Neuronal stem cell (in vitro differentiated cells): ENCODE measurements around the gene CYP11A1.

ENCODE experiments used
- DNase-seq: peaks from one replicate; pipeline ENCODE4 v3.0.0-alpha.2; 2013; ENCODE audit warnings: low spot score
- H2AFZ ChIP-seq: one replicate; pipeline ENCODE4 v1.6.1; 2013; ENCODE audit warnings: mild to moderate bottlenecking, low read length, inconsistent platforms
- H2AK5ac ChIP-seq: 2 replicates; pipeline ENCODE4 v1.6.1; 2013; ENCODE audit warnings: low read depth, mild to moderate bottlenecking, inconsistent platforms, low read length, moderate library complexity, mixed read lengths
- H2BK120ac ChIP-seq: 2 replicates; pipeline ENCODE4 v1.6.1; 2013; ENCODE audit warnings: low read depth, mild to moderate bottlenecking, inconsistent platforms, low read length, moderate library complexity, mixed read lengths
- H2BK12ac ChIP-seq: one replicate; pipeline ENCODE4 v1.6.1; 2013; ENCODE audit warnings: low read length, inconsistent platforms
- H2BK15ac ChIP-seq: 2 replicates; pipeline ENCODE4 v1.6.1; 2013; ENCODE audit warnings: mild to moderate bottlenecking, low read length, inconsistent platforms, mixed read lengths
- H2BK5ac ChIP-seq: one replicate; pipeline ENCODE4 v1.6.1; 2013; ENCODE audit warnings: inconsistent platforms, mild to moderate bottlenecking, low read length, moderate library complexity
- H3K14ac ChIP-seq: one replicate; pipeline ENCODE4 v1.6.1; 2013; ENCODE audit warnings: low read length, inconsistent platforms
- H3K18ac ChIP-seq: 2 replicates; pipeline ENCODE4 v1.6.1; 2013; ENCODE audit warnings: low read length, inconsistent platforms
- H3K23ac ChIP-seq: 2 replicates; pipeline ENCODE4 v1.6.1; 2013; ENCODE audit warnings: low read depth, mild to moderate bottlenecking, mixed read lengths, low read length, inconsistent platforms; ENCODE audit not compliant: poor library complexity
- H3K27ac ChIP-seq: replicated peaks from 3 replicates; pipeline ENCODE4 v1.5.1; 2013; ENCODE audit warnings: low read length, inconsistent platforms
- H3K27me3 ChIP-seq, 3 experiments: 2 replicates each; pipeline ENCODE4 v1.6.1; 2013; ENCODE audit warnings: low read length in 3 of 3, mild to moderate bottlenecking in 2 of 3, inconsistent platforms in 1 of 3, low read depth in 1 of 3, mixed read lengths in 1 of 3, moderate library complexity in 1 of 3; ENCODE audit not compliant: control insufficient read depth in 3 of 3, insufficient read depth in 3 of 3
- H3K36me3 ChIP-seq, 2 donors: replicated peaks in 1 of 2; 2 replicates each; pipeline ENCODE4 v1.6.1; 2013; ENCODE audit warnings: low read length in 2 of 2; ENCODE audit not compliant: control insufficient read depth in 2 of 2, insufficient read depth in 2 of 2
- H3K4ac ChIP-seq: 2 replicates; pipeline ENCODE4 v1.6.1; 2013; ENCODE audit warnings: inconsistent platforms, mild to moderate bottlenecking, low read length, moderate library complexity
- H3K4me1 ChIP-seq, 2 donors: 1 replicate in 1 of 2; 2 replicates in 1 of 2; pipeline ENCODE4 v1.6.1; 2013; ENCODE audit warnings: low read length in 2 of 2, low read depth in 1 of 2; ENCODE audit not compliant: control insufficient read depth in 2 of 2, insufficient read depth in 1 of 2
- H3K4me2 ChIP-seq: one replicate; pipeline ENCODE4 v1.6.1; 2013; ENCODE audit warnings: mild to moderate bottlenecking, low read length, inconsistent platforms; ENCODE audit not compliant: insufficient read depth, poor library complexity, severe bottlenecking
- H3K4me3 ChIP-seq, 2 donors: 2 replicates each; pipeline ENCODE4 v1.5.1; 2013; ENCODE audit warnings: low read length in 2 of 2, mild to moderate bottlenecking in 2 of 2, inconsistent platforms in 1 of 2, moderate library complexity in 1 of 2
- H3K79me1 ChIP-seq: one replicate; pipeline ENCODE4 v1.6.1; 2013; ENCODE audit warnings: low read depth, mild to moderate bottlenecking, inconsistent platforms, low read length, moderate library complexity
- H3K9ac ChIP-seq: one replicate; pipeline ENCODE4 v1.6.1; 2013; ENCODE audit warnings: mild to moderate bottlenecking, low read depth, low read length, inconsistent platforms; ENCODE audit not compliant: poor library complexity
- H3K9me3 ChIP-seq, 2 donors: replicated peaks in 1 of 2; 2 replicates each; pipeline versions ENCODE3 to v1.6.1; 2013; ENCODE audit warnings: low read length in 2 of 2, mild to moderate bottlenecking in 2 of 2, inconsistent platforms in 1 of 2, low read depth in 1 of 2, mixed read lengths in 1 of 2, moderate library complexity in 1 of 2; ENCODE audit not compliant: control insufficient read depth in 2 of 2, insufficient read depth in 1 of 2
- H4K8ac ChIP-seq: one replicate; pipeline ENCODE4 v1.6.1; 2013; ENCODE audit warnings: low read depth, mild to moderate bottlenecking, inconsistent platforms, low read length, moderate library complexity
- H4K91ac ChIP-seq: one replicate; pipeline ENCODE4 v1.6.1; 2013; ENCODE audit warnings: low read length, low read depth, mild to moderate bottlenecking, inconsistent platforms; ENCODE audit not compliant: poor library complexity
- WGBS, 2 donors: extraction: QIAGEN DNeasy Blood & Tissue Kit; methylation state at CpG; one replicate each; pipeline ENCODE4 v1.1.7; 2013; ENCODE audit warnings: missing lambda C conversion rate in 2 of 2, mixed read lengths in 1 of 2; ENCODE audit not compliant: insufficient read length in 2 of 2, insufficient replicate concordance in 1 of 2; ENCODE audit errors: extremely low coverage in 2 of 2; 5-methylcytosine and 5-hydroxymethylcytosine counted together

CYP11A1 gene

GRCh38 chr15:74347757-74348250 is 19.6 kb downstream of the CYP11A1 start:
- H2AK5ac ChIP-seq = peak overlapping the region; percentile 15
- no peak overlapping the region for H3K18ac ChIP-seq
- WGBS, 2 donors = no CpG with 5 or more reads among the region's 13 CpGs
- no peak overlapping the region for H4K91ac ChIP-seq
- no peaks in the 10 kb centered on the region for H3K36me3 ChIP-seq
- peaks cover 0 to 5% (median 0%) of the 10 kb centered on the region in 3 experiments for H3K27me3 ChIP-seq
- no peak overlapping the region for H3K4me3 ChIP-seq
- no peak overlapping the region for H2BK15ac ChIP-seq
- no peak overlapping the region for H3K4ac ChIP-seq
- no peak for DNase-seq
- no peak overlapping the region for H3K14ac ChIP-seq
- H4K8ac ChIP-seq = no peak overlapping the region
- H3K9me3 ChIP-seq = peaks cover 0 to 4% of the 10 kb centered on the region in 2 donors
- no peak overlapping the region for H3K23ac ChIP-seq
- no peak overlapping the region for H2BK12ac ChIP-seq
- no peak overlapping the region for H3K4me2 ChIP-seq
- no peaks in the 10 kb centered on the region for H3K79me1 ChIP-seq
- H2BK120ac ChIP-seq = no peak overlapping the region
- no peak overlapping the region for H3K27ac ChIP-seq
- H2AFZ ChIP-seq = no peak overlapping the region
- H3K4me1 ChIP-seq = peaks cover 2 to 6% of the 10 kb centered on the region in 2 donors
- H3K9ac ChIP-seq = no peak overlapping the region
- H2BK5ac ChIP-seq = no peak overlapping the region

- peaks cover 0 to 5% (median 0%) of the 10 kb centered on the region in 3 experiments for H3K27me3 ChIP-seq
- H3K9me3 ChIP-seq = peaks cover 0 to 4% of the 10 kb centered on the region in 2 donors
- no CpG with 5 or more reads among the region's 10 CpGs for WGBS, 2 donors
- no peak overlapping the region for H2BK15ac ChIP-seq
- peak overlapping the region; percentile 33 for H2BK12ac ChIP-seq
- H3K4ac ChIP-seq = no peak overlapping the region
- peak overlapping the region; percentile 51 for H3K27ac ChIP-seq
- H3K18ac ChIP-seq = peak overlapping the region; percentile 46
- no peak overlapping the region for H4K8ac ChIP-seq
- no peak overlapping the region for H3K9ac ChIP-seq
- no peaks in the 10 kb centered on the region for H3K36me3 ChIP-seq
- DNase-seq = no peak
- no peak overlapping the region for H3K14ac ChIP-seq
- peak overlapping the region; percentile 66 for H2AFZ ChIP-seq
- H3K4me2 ChIP-seq = no peak overlapping the region
- H2BK120ac ChIP-seq = no peak overlapping the region
- H3K79me1 ChIP-seq = no peaks in the 10 kb centered on the region
- peak overlapping the region; percentile 51 for H2AK5ac ChIP-seq
- H3K23ac ChIP-seq = no peak overlapping the region
- no peak overlapping the region for H3K4me3 ChIP-seq
- no peak overlapping the region for H4K91ac ChIP-seq
- H3K4me1 ChIP-seq = peaks cover 2 to 6% of the 10 kb centered on the region in 2 donors
- H2BK5ac ChIP-seq = no peak overlapping the region
Measured at GRCh38 chr15:74345051-74345450, 22.4 kb downstream of the CYP11A1 start.

DNA sequence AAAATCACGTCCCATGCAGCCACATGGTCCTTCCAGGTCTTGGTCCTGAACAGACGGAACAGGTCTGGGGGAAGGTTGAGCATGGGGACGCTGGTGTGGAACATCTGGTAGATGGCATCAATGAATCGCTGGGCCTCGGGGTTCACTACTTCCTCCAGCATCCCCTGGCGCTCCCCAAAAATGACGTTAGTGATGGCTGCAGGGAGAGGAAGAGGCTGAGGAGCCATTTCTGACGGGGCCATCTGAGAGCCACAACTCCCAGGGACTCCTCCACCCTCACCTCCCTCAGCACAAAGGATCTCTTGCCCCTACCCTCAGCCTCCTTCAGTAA is 23.7 kb downstream of the CYP11A1 start:
- Histone ChIP-seq H3K4me2 (no peak overlapping the region), H2BK5ac (no peak overlapping the region), H3K4ac (no peak overlapping the region), H2BK12ac (no peak overlapping the region), H2AFZ (no peak overlapping the region), H4K8ac (no peak overlapping the region), H3K23ac (no peak overlapping the region), H2AK5ac (no peak overlapping the region), H3K27me3 (peaks cover 0 to 3% (median 0%) of the 10 kb centered on the region in 3 experiments), H3K79me1 (no peaks in the 10 kb centered on the region), H3K27ac (no peak overlapping the region), H2BK15ac (no peak overlapping the region), H3K36me3 (no peaks in the 10 kb centered on the region), H3K9ac (no peak overlapping the region), H3K4me1 (peaks cover 2 to 6% of the 10 kb centered on the region in 2 donors), H3K14ac (no peak overlapping the region), H3K18ac (peak overlapping the region; percentile 51), H2BK120ac (no peak overlapping the region), H3K9me3 (peaks cover 0 to 4% of the 10 kb centered on the region in 2 donors), H3K4me3 (no peak overlapping the region), H4K91ac (no peak overlapping the region)
- WGBS, 2 donors = no CpG with 5 or more reads among the region's 8 CpGs
- no peak for DNase-seq

GRCh38 chr15:74343127-74343796 is 24.2 kb downstream of the CYP11A1 start:
- no peak overlapping the region for H3K4me2 ChIP-seq
- no peak overlapping the region for H2BK15ac ChIP-seq
- no peak overlapping the region for H2BK12ac ChIP-seq
- no peak overlapping the region for H3K14ac ChIP-seq
- H3K79me1 ChIP-seq = no peaks in the 10 kb centered on the region
- H2BK5ac ChIP-seq = no peak overlapping the region
- H2AFZ ChIP-seq = no peak overlapping the region
- no peak overlapping the region for H3K9ac ChIP-seq
- H3K4me1 ChIP-seq = peaks cover 2 to 6% of the 10 kb centered on the region in 2 donors
- WGBS, 2 donors = no CpG with 5 or more reads among the region's 14 CpGs
- H3K18ac ChIP-seq = no peak overlapping the region
- H3K36me3 ChIP-seq = no peaks in the 10 kb centered on the region
- peaks cover 0 to 4% of the 10 kb centered on the region in 2 donors for H3K9me3 ChIP-seq
- H4K8ac ChIP-seq = no peak overlapping the region
- no peak overlapping the region for H3K4ac ChIP-seq
- no peak overlapping the region for H2AK5ac ChIP-seq
- no peak overlapping the region for H4K91ac ChIP-seq
- no peak overlapping the region for H3K23ac ChIP-seq
- peaks cover 0 to 3% (median 0%) of the 10 kb centered on the region in 3 experiments for H3K27me3 ChIP-seq
- H3K27ac ChIP-seq = no peak overlapping the region
- no peak overlapping the region for H2BK120ac ChIP-seq
- H3K4me3 ChIP-seq = no peak overlapping the region
- no peak for DNase-seq
